Fibroblast of pulmonary artery (primary cell): Measurements from ENCODE around the gene STAMBPL1.
A peak's percentile ranks its signal among the peaks of the same experiment; 100 is the strongest.
"Not testable (repeated sequence)": the region's sequence is repeated elsewhere in the genome, so short reads cannot be mapped to it uniquely, and the experiment has no call there.

Experiments used
- DNase-seq: peaks from one replicate; pipeline ENCODE4 v3.0.0-alpha.2; 2010; ENCODE audit warnings: low read depth
- H3K4me3 ChIP-seq: replicated peaks from 2 replicates; pipeline ENCODE4 v1.5.1; 2011; ENCODE audit warnings: low read depth, mild to moderate bottlenecking, control low read depth, low read length, moderate library complexity
- CTCF ChIP-seq: IDR thresholded peaks from 2 replicates; pipeline ENCODE4 v1.5.1; 2011; ENCODE audit warnings: mild to moderate bottlenecking, control low read depth, low read length, inconsistent platforms; ENCODE audit errors: missing control alignments

The STAMBPL1 gene

GRCh38 chr10:88926566-88927415, 46.7 kb downstream of the STAMBPL1 start:
- no peak overlapping the region for H3K4me3 ChIP-seq
- TF ChIP-seq CTCF: no peak
- DNase-seq: peak; percentile 96

- no peak for TF ChIP-seq CTCF
- no peak for DNase-seq
- H3K4me3 ChIP-seq: no peak overlapping the region
These were observed 47.3 kb downstream of the STAMBPL1 start for GRCh38 chr10:88927416-88927690.

- TF ChIP-seq CTCF: no peak
- no peak overlapping the region for H3K4me3 ChIP-seq
- DNase-seq: no peak
These were observed 48.2 kb downstream of the STAMBPL1 start for GRCh38 chr10:88928254-88928653.

GRCh38 chr10:88931548-88931947, 51.5 kb downstream of the STAMBPL1 start:
- no peak overlapping the region for H3K4me3 ChIP-seq
- no peak for TF ChIP-seq CTCF
- no peak for DNase-seq

GRCh38 chr10:88932029-88932428, 52.0 kb downstream of the STAMBPL1 start:
- H3K4me3 ChIP-seq, DNase-seq: not testable (repeated sequence)

GRCh38 chr10:88932539-88933256, 52.7 kb downstream of the STAMBPL1 start:
- TF ChIP-seq CTCF: peak; percentile 97
- peak; percentile 86 for DNase-seq

GRCh38 chr10:88933564-88933963, 53.5 kb downstream of the STAMBPL1 start:
- DNase-seq: no peak
- no peak overlapping the region for H3K4me3 ChIP-seq
- TF ChIP-seq CTCF: no peak

More at GRCh38 chr10:88932539-88933256, 52.7 kb downstream of the STAMBPL1 start:
- H3K4me3 ChIP-seq: no peak overlapping the region
